Activated T-cell treated with anti-CD3 and anti-CD28 coated beads, Interleukin-2, amount 50 U/mL, for 1 hour (primary cell): Measurements from ENCODE around the gene STT3B.

Source experiments
- DNase-seq: peaks from one replicate; pipeline ENCODE4 v3.0.0-alpha.2; 2020

STT3B gene

DNA sequence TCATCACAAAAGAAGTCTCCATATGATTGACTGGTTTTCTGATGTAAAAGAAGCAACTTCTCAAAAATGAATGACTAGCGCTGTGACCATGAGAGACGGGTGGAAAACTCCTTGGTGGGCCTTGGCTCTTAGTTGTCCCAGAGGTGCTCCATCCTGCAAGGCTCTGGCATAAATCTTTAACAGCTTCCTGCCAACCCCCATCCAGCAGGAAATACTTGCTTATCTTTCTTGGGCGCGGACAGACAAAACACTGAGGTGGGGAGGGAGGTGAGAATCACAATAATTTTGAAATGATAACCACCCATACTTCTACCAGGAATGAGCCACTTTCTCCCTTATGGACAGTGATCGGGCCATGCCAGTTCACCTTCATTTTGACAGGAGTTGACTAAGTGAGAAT lies 128.6 kb downstream of the STT3B start:
- no peak for DNase-seq

DNA sequence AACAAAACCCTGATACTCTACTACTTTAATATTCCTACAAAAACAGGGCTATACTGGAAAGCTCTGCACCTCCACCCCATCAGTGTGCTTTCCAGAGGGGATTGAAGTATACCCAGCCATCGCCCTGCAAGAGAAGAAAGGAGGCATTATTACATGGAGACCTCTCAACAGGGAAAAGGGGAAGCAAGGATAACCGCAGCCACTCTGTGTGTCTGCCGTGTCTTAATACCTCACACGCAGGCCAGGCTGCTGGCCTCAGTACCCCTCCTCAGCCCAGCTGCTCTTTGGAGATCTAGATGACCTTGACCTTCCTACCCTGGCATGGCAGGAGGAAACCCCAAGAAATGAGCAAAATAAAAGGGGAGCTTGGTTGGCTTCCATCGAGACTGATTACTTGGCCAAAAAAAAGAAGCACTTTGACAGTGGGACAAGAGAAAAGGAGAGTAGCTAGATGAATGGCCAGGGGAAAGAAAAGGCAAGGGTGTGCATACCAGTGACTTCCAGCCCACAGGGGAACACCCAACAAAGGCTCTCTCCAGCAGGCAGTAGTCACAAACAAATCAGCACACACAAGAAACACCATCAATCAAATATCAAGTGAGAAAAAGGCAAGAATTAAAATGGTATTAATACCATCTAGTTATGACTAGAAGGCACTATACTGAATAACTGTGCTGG lies 129.4 kb downstream of the STT3B start:
- DNase-seq = no peak

DNA sequence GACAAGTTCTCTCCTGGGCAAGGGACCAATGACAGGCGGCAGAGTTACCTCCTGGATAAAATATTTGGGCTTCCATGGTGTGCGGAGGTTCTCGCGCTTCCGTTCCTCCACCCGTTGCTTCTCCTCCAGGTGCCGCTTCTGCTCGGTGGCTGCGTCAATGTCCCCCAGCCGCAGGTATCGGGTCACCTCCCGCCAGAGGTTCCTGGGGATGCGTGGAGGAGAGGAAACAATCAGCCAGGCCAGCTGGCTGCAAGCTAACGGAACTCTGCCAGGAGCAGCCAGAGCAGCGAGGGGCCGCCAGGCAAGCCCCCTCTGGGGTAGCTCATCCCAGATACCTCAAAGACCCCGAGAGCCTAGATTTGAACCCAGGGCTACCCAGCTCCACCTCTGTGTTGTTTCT lies 131.3 kb downstream of the STT3B start:
- DNase-seq = no peak

DNA sequence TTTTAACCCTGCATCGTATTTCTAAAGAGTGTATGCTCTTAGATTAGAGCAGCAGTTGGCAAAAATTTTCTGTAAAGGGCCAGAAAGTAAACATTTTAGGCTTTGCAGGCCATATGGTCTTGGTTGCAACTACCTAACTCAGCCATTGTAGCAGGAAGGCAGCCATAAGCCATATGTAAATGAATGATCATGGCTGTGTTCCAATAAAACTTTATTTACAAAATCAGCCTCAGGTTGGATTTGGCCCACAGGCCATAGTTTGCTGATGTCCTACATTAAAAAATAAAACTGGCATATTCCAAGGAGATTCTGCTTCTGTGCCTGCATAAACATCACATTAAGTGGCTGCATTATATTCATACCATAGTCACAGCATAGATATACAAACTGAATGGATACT lies 134.9 kb downstream of the STT3B start:
- DNase-seq = no peak

DNA sequence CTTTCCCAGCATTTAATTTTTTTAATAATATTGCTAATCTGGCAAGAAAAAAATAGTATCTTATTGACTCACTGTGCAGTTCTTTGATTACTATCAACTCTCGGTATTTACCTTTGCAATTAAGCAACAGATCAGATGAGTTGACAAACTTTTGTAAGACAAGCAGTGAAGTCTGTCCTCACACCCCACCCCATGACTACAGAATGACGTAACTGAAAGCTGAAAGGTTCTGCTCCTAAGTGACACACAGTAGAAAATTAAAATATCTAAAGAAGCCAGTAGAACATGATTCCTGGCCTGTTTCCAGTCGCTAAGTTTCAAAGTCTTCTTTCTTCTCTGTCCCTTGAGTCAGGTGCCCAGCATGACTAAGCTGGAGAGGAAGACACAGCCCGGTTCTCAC lies 135.5 kb downstream of the STT3B start:
- DNase-seq = no peak

DNA sequence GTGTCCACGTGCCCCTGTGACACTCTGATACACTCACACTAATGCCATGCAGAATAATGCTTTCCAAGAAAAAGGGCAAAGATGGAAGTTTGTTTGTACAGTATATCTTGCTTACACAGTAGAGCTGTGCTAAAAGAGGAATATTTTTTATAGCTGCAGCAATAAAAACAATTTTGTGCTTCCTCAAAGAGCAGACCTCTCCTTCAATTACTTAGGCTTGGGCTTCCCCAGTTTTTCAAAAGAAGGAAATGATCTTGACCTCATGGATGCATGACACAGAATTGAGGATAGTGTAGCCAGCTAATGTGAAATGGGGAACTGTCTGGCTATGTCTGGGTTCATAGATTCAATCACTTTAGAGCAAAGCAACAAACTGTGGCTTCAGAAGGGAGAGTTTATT lies 137.4 kb downstream of the STT3B start:
- DNase-seq = no peak

DNA sequence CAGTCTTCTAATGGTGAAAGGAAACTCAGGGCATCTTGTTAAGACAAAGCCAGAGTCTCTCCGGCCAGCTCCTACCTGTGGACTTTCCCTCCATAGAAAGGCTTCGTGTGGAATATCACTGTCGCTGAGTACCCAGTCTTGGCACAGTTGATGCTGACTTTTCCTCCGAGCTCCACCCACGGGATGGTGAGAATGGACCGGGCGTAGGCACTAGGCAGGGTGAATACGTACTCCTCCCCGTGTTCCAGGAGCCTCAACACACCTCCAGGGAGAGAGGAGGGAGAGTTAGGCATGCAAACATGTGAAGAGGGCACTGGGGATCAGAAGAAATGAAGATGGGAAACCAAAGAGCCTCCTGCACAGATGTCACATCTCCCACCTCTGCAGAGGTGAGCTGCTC lies 138.0 kb downstream of the STT3B start:
- DNase-seq = no peak

DNA sequence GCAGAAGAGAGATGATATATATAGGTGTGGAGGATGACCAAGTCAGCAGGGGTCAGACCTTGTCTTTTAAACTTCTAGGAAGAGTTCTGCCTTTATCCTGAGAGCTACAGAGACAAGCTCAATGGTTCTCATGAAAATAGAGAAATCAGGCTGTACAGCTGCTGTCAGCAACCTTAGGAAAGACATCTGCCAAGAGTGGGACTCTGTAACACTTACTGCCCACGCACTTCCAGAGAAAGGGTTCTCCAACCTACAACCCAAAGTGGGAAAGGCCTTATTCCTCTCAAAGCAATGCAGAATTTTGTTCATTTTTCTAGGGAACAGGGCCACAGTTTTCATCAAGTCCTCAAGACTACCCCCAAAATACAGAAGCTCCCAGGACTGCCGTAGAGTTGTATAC lies 138.7 kb downstream of the STT3B start:
- no peak for DNase-seq

DNA sequence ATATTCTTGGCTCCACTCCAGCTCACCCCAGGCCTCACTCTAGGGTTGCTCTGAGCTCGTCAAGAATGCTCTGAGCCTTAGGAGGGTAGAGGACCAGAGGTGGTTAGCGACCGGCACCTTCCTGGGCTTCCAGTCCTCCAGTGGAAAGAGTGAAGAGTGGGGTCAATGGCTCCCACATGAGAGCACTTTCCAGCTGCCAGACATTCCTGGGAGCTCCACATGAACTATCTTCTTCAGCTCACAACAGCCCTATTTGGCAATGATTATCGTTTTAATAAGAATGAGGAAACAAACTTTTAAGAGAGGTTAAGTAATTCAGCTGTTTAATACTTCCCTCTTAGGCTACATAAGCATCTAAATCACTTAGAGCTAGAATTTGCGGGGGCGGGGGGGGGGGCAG lies 139.3 kb downstream of the STT3B start:
- no peak for DNase-seq

DNA sequence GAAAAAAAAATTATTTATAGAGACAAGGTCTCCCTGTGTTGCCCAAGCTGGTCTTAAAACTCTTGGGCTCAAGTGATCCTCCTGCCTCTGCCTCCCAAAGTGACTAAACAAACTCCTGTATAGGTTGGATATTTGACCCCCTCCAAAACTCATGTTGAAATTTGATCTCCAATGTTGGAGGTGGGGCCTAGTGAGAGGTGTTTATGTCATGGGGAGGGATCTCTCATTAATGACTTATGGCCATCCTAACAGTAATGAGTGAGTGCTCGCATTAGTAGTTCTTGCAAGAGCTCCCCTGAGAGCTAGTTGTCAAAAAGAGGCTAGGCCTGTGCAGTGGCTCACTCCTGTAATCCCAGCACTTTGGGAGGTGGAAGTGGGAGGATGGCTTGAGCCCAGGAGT lies 141.2 kb downstream of the STT3B start:
- no peak for DNase-seq

DNA sequence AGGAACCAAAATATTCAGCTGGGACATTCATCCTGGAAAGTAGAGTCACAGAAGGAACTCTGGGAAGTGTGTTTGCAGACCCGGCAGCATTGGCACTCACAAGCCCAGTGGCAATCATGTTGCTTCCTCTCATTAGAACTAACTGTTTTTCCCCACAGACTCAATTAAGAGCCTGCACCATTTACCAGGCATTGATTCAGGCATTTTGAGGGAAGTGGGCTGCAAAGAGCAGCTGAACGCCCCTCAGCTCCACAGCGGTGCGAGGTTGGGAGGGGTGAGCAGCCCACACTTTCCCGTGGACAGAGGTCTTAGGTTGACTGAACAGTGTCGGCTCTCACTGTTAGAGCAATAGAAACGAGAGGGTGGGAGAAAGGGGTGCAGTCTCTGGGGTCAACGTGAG lies 143.8 kb downstream of the STT3B start:
- DNase-seq = no peak

DNA sequence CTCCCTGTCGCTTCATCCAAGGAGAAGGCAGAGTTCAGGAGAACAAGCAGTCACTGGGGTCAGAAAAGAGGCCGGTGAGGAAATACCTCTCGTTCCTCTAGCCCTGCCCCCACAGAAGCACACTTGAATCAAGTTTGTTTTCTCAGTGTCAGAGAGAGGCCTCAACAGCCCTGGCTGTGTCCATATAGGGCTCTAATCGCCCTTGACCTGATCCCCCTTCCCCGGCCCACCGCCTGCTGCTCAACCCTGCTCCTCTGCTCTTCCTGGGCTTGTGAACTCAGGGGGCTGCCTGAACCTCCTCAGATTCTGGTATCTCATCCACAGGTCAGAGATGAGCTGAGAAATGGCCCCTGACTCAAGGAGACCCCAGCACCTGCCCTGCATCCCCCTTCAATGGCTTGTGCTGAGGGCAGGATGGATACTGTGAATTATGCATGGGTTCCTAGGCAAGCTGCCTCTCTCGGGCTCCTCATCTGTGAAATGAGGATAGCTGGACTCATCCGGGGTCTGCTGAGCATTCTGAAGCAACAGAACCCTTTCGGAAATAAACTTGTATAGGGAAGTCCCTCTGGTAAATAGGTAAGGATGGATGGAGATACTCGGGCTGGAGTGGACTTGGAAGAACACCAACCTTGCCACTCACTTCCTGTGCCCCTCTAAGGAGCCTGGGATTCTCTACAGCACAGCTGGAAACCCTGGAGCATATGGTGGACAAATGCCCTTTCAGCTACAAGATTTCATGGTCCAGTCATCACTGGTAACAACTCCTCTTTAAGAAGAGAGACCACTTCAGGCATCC lies 147.5 kb downstream of the STT3B start:
- DNase-seq = no peak
